Activated T-cell treated with anti-CD3 and anti-CD28 coated beads, Interleukin-2, amount 50 U/mL, for 48 hours (primary cell): ENCODE data around the gene ZCWPW1.
"Not testable (repeated sequence)": the region's sequence is repeated elsewhere in the genome, so short reads cannot be mapped to it uniquely, and the experiment has no call there.

Experiments
- DNase-seq, 2 experiments: peaks; one replicate each; pipeline ENCODE4 v3.0.0-alpha.2; 2020

ZCWPW1 gene

GRCh38 chr7:100398239-100398638 is 30.3 kb downstream of the ZCWPW1 start:
- no peak for DNase-seq

- DNase-seq: no peak
These were observed 31.0 kb downstream of the ZCWPW1 start for GRCh38 chr7:100397315-100398081.

- DNase-seq: peak in 1 of 2 experiments; percentile 55
These were observed 32.0 kb downstream of the ZCWPW1 start for GRCh38 chr7:100396421-100396982.

GRCh38 chr7:100394077-100394476 is 34.4 kb downstream of the ZCWPW1 start:
- no peak for DNase-seq

GRCh38 chr7:100393233-100393905 is 35.1 kb downstream of the ZCWPW1 start:
- no peak for DNase-seq

GRCh38 chr7:100390286-100391009 is 38.1 kb downstream of the ZCWPW1 start:
- DNase-seq: no peak

- DNase-seq: no peak
These were observed 38.9 kb downstream of the ZCWPW1 start for GRCh38 chr7:100389437-100390088.

GRCh38 chr7:100387695-100388094 is 40.8 kb downstream of the ZCWPW1 start:
- no peak for DNase-seq

- DNase-seq: no peak
These were observed 41.6 kb downstream of the ZCWPW1 start for GRCh38 chr7:100386940-100387339.

- DNase-seq: no peak
These were observed 43.7 kb downstream of the ZCWPW1 start for GRCh38 chr7:100384628-100385294.

- DNase-seq: not testable (repeated sequence)
These were observed 46.2 kb downstream of the ZCWPW1 start for GRCh38 chr7:100382234-100382853.

GRCh38 chr7:100381531-100382233 is 46.8 kb downstream of the ZCWPW1 start:
- DNase-seq: not testable (repeated sequence)

- DNase-seq: no peak
These were observed 48.3 kb downstream of the ZCWPW1 start for GRCh38 chr7:100380196-100380595.

GRCh38 chr7:100378114-100378755 is 50.3 kb downstream of the ZCWPW1 start:
- DNase-seq: no peak

GRCh38 chr7:100376066-100376465 is 52.4 kb downstream of the ZCWPW1 start:
- DNase-seq: no peak

- no peak for DNase-seq
These were observed 53.9 kb downstream of the ZCWPW1 start for GRCh38 chr7:100374601-100375000.

- DNase-seq: not testable (repeated sequence)
These were observed 54.5 kb downstream of the ZCWPW1 start for GRCh38 chr7:100373870-100374598.

GRCh38 chr7:100373261-100373831 is 55.2 kb downstream of the ZCWPW1 start, which contains the start of gene PILRA:
Gene PILRA, plus strand, starts transcription at chr7:100373487. Its CDS starts 170 bp downstream, at chr7:100373657.
- no peak for DNase-seq

GRCh38 chr7:100372694-100373093 is 55.8 kb downstream of the ZCWPW1 start:
- DNase-seq: no peak
